ENCODE measurements around the gene STK38L. TPM values are rescaled to one million over a fixed set of nuclear protein-coding genes. Genes with fewer than 3 reads are reported as not detected.

Gene STK38L
- total and polyA plus RNA-seq, 2 of the 4 experiments (the other 2 are of a cell fraction) = 5.1 to 7.2 TPM

GRCh38 chr12:27246774-27247173 lies 2.7 kb downstream of the STK38L start:
- Histone ChIP-seq H3K23ac (ENCODE audit: low read depth, low read length) (peak overlapping the region; percentile 76; the same call in 1 of the 2 replicates), H4K8ac (ENCODE audit: low read depth in 2 of 2, low read length in 2 of 2) (no peak overlapping the region), H4K20me1 (ENCODE audit: insufficient read depth, low read length) (no peaks in the 10 kb centered on the region; the same call in 1 of the 2 replicates), H3K79me1 (ENCODE audit: low read depth in 1 of 2, low read length in 2 of 2) (peaks cover 10 to 43% of the 10 kb centered on the region in 2 experiments), H3K4me2 (ENCODE audit: low read depth, low read length) (peak overlapping the region; percentile 23), H3K27me3 (ENCODE audit: control insufficient read depth, insufficient read depth, low read length) (no peaks in the 10 kb centered on the region), H3K4me3 (ENCODE audit: insufficient read depth, low read depth, low read length) (no peak overlapping the region), H3K56ac (ENCODE audit: extremely low read depth, insufficient read depth, low read length) (no peak overlapping the region), H3K9ac (ENCODE audit: low read depth, low read length) (no peak overlapping the region), H3K27ac (ENCODE audit: insufficient read depth, low read length) (no peak overlapping the region), H3K36me3 (ENCODE audit: control insufficient read depth, insufficient read depth, low read length) (no peaks in the 10 kb centered on the region), H2AFZ (replicated peaks; ENCODE audit: low read length, poor library complexity) (no peak overlapping the region), H3K9me3 (ENCODE audit: control insufficient read depth, insufficient read depth, low read length) (peaks cover 2% of the 10 kb centered on the region; the same call in 1 of the 2 replicates), H2BK15ac (ENCODE audit: low read depth, low read length) (peak overlapping the region; percentile 36; the same call in 1 of the 3 replicates), H3K18ac (ENCODE audit: low read depth, low read length) (no peak overlapping the region), H3K4ac (ENCODE audit: low read depth, low read length) (no peak overlapping the region; the same call in 1 of the 2 replicates), H4K5ac (ENCODE audit: low read depth, low read length) (no peak overlapping the region), H2BK20ac (ENCODE audit: low read depth, low read length) (no peak overlapping the region), H2BK120ac (ENCODE audit: low read depth, low read length) (no peak overlapping the region), H3K9me1 (ENCODE audit: insufficient read depth, low read length) (peaks cover 3% of the 10 kb centered on the region), H3K14ac (replicated peaks; ENCODE audit: low read depth, low read length) (peak overlapping the region; percentile 65), H2AK5ac (ENCODE audit: low read depth, low read length) (peak overlapping the region; percentile 75; the same call in 1 of the 2 replicates), H2AK9ac (replicated peaks; ENCODE audit: low read depth, low read length, poor library complexity) (no peak overlapping the region), H3K4me1 (ENCODE audit: control insufficient read depth, insufficient read depth, low read length) (peaks cover 2% of the 10 kb centered on the region; the same call in 1 of the 2 replicates), H2BK5ac (ENCODE audit: low read depth, low read length, poor library complexity, severe bottlenecking) (no peak overlapping the region), H4K91ac (ENCODE audit: insufficient read depth, low read depth, low read length) (no peak overlapping the region)
- CTCF ChIA-PET = no interaction called here
- POLR2A ChIA-PET (ENCODE audit: unreplicated experiment) = no interaction called here
- in situ Hi-C loops (cut with MboI; ENCODE audit: low sequenced_read_pairs) = no loop called here
- no TSS peak for BruUV-seq (replicated peaks)
- intact Hi-C loops (cut with micrococcal nuclease) = loop anchor here (10.0 kb wide), 1 partner anchor 58 kb away; no protein-coding TSS in a partner anchor
- WGBS, 2 experiments (ENCODE audit: extremely low coverage in 2 of 2, insufficient read length in 1 of 2) = no CpG with 5 or more reads among the region's 5 CpGs
- dilution Hi-C loops (cut with HindIII; ENCODE audit: low sequenced_read_pairs, unreplicated experiment) = no loop called here
- no peak for DNase-seq
- ATAC-seq (ENCODE audit: low read depth) = no peak
- TF ChIP-seq MXI1 (IDR thresholded peaks at IDR 0.05; ENCODE audit: borderline replicate concordance, low read depth, low read length) (no peak), CEBPB (IDR thresholded peaks at IDR 0.05; ENCODE audit: low read depth, low read length) (no peak), RFX5 (IDR thresholded peaks at IDR 0.05; ENCODE audit: low read depth, low read length) (no peak), RAD21 (IDR thresholded peaks at IDR 0.05; ENCODE audit: low read length) (no peak), MAZ (IDR thresholded peaks at IDR 0.05; ENCODE audit: borderline replicate concordance, low read depth, low read length) (no peak), CTCF (conservative IDR thresholded peaks at IDR 0.05; ENCODE audit: low read depth, low read length) (no peak), USF2 (IDR thresholded peaks at IDR 0.05; ENCODE audit: low read depth, low read length) (no peak), FOS (IDR thresholded peaks at IDR 0.05; ENCODE audit: low read depth, low read length) (no peak)

All from IMR-90 (cell line).